NCI-H2196 treated with DMSO at 0.1 percent for 48 hours (cell line): ENCODE data around the gene ASPRV1.

Source experiments
- DNase-seq: peaks from one replicate; lab custom pipeline; 2025; ENCODE audit not compliant: unreplicated experiment; lab: John Stamatoyannopoulos, UW

Gene ASPRV1

DNA sequence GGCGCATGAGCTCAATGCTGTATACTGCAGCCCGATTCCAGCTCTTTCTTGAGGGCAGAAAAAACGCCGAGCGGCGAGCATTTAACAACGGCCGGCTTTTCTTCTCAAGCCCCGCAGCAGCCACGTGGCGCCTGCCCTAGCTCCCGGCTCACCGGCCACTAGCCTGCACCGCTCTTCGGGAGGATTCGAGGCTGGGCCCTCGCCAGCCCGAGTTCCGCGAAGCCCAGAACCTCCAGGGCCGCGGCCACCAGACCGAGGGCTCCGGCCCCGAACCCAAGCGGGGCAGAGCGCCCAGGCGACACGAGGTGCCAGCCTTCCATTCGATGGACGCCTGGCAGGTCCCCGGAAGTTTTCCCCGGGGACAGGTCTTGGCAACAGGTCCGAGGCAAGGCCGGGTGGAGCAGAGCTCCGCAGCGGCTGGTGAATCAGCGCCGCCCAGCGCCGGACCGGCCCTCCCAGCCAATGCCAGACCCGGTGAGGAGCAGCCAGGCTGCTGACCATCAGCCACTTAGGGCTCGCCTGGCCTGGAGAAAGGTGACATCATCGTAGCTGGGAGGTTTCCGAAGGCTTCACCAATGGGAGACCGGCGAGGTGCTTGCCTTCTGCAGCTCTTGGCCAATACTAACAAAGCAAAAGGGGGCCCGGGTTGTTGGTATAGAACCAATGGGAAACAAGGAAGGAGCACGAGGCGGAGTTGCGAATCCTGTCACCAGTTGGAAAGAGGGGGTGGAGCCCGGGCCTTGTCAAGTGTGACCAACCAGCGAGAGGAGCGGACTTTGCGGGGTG lies 47.1 kb downstream of the ASPRV1 start:
- peak; percentile 96 for DNase-seq

DNA sequence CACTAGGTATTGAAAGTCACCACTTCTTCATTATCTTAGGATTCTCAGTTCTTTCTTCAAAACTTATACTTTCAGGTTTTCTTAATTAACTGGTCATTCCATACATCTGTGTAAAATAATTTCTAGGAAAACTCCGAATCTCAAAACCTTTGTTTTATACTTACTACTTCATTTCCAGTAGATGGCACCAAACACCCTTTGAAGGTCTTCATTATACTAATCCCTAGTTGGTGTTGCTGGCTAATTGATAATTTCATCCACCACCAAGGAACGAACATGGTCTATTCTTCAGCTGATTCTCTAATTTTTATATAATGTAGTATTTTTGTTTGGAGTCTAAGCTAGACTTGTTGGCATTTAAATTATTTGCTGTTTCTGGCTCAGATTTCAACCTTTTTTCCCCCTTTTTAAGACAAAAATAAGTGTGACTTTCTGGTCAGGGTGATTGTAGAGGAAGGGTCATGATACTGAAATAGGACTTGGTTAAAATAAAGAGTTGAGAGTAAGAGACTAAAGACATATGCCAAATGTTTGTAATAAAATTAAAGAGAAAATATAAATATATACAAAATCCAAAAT lies 49.4 kb downstream of the ASPRV1 start:
- peak; percentile 23 for DNase-seq
